GM23338 (cell line): ENCODE measurements around the gene UBAP2. TPM values are rescaled to one million over a fixed set of nuclear protein-coding genes. Genes with fewer than 3 reads are reported as not detected.
"Not testable (repeated sequence)": the region's sequence is repeated elsewhere in the genome, so short reads cannot be mapped to it uniquely, and the experiment has no call there.

ENCODE experiments used
- ATAC-seq: fragments of 200-7000 bp; cut with Tn5 transposase; 3 replicates; pipeline ENCODE4 v1.9.1; 2020
- DNase-seq: peaks from one replicate; pipeline ENCODE4 v3.0.0-alpha.2; 2015; ENCODE audit warnings: low spot score
- H2AFZ ChIP-seq: fragments of 200-600 bp; sonication (generic); 2 replicates; pipeline ENCODE4 v1.8.0; 2016; ENCODE audit warnings: antibody characterized with exemption, mild to moderate bottlenecking, moderate library complexity
- H3F3A ChIP-seq: fragments of 200-600 bp; sonication (generic); replicated peaks from 2 replicates; pipeline ENCODE4 v1.8.0; 2017; ENCODE audit warnings: antibody characterized with exemption, mixed run types, low read depth
- H3K27ac ChIP-seq: fragments of 200-600 bp; sonication (generic); 2 replicates; pipeline ENCODE4 v1.6.1; 2016; ENCODE audit warnings: low read depth
- H3K27me3 ChIP-seq: fragments of 200-600 bp; sonication (generic); 2 replicates; pipeline ENCODE4 v1.8.0; 2016; ENCODE audit warnings: mild to moderate bottlenecking, mixed run types, moderate library complexity; ENCODE audit not compliant: insufficient read depth
- H3K36me3 ChIP-seq: fragments of 200-600 bp; sonication (generic); 2 replicates; pipeline ENCODE4 v1.8.0; 2016; ENCODE audit warnings: mild to moderate bottlenecking; ENCODE audit not compliant: insufficient read depth
- H3K4me1 ChIP-seq: fragments of 200-600 bp; sonication (generic); 2 replicates; pipeline ENCODE4 v1.8.0; 2016; ENCODE audit warnings: mild to moderate bottlenecking, moderate library complexity; ENCODE audit not compliant: insufficient read depth
- H3K4me2 ChIP-seq: fragments of 200-600 bp; sonication (generic); 2 replicates; pipeline ENCODE4 v1.7.1; 2017; ENCODE audit warnings: mixed run types
- H3K4me3 ChIP-seq: fragments of 200-600 bp; sonication (generic); 2 replicates; pipeline ENCODE4 v1.6.1; 2016; ENCODE audit warnings: mixed run types
- H3K79me2 ChIP-seq: fragments of 200-600 bp; sonication (generic); replicated peaks from 2 replicates; pipeline ENCODE4 v1.8.0; 2017; ENCODE audit warnings: mild to moderate bottlenecking; ENCODE audit not compliant: insufficient read depth
- H3K9me2 ChIP-seq: fragments of 200-600 bp; sonication (generic); 2 replicates; pipeline ENCODE4 v1.8.0; 2017; ENCODE audit not compliant: insufficient read depth
- H4K20me1 ChIP-seq: fragments of 200-600 bp; sonication (generic); replicated peaks from 2 replicates; pipeline ENCODE4 v1.8.0; 2017; ENCODE audit warnings: mild to moderate bottlenecking; ENCODE audit not compliant: insufficient read depth
- H3K27ac Mint-ChIP-seq: 2 replicates; pipeline ENCODE4 v1.8.0; 2020; ENCODE audit warnings: inconsistent platforms, mild to moderate bottlenecking, moderate library complexity, mixed read lengths
- H3K27me3 Mint-ChIP-seq: 3 replicates; pipeline ENCODE4 v1.8.0; 2022; ENCODE audit warnings: low read depth, mild to moderate bottlenecking, moderate library complexity, mixed read lengths, inconsistent platforms; ENCODE audit not compliant: insufficient read depth, poor library complexity
- H3K36me3 Mint-ChIP-seq: 3 replicates; pipeline ENCODE4 v1.8.0; 2021; ENCODE audit warnings: low read depth, mild to moderate bottlenecking, inconsistent platforms, moderate library complexity, mixed read lengths
- H3K4me1 Mint-ChIP-seq: 3 replicates; pipeline ENCODE4 v1.8.0; 2020; ENCODE audit warnings: mild to moderate bottlenecking, inconsistent platforms, mixed read lengths
- H3K4me3 Mint-ChIP-seq: 3 replicates; pipeline ENCODE4 v1.8.0; 2021; ENCODE audit warnings: moderate library complexity, mild to moderate bottlenecking, inconsistent platforms, mixed read lengths
- H3K9me3 Mint-ChIP-seq: 3 replicates; pipeline ENCODE4 v1.8.0; 2020; ENCODE audit warnings: moderate library complexity, mild to moderate bottlenecking, inconsistent platforms, mixed read lengths
- CTCF ChIP-seq, 2 experiments: fragments of 200-600 bp in 1 of 2; sonication (generic) in 1 of 2; conservative IDR thresholded peaks; 2 replicates each; pipeline versions ENCODE4 v1.5.1 to v1.6.1; 2016 to 2017; ENCODE audit warnings: antibody characterized with exemption in 2 of 2, low read depth in 2 of 2, mild to moderate bottlenecking in 2 of 2, moderate library complexity in 1 of 2
- ETS1 ChIP-seq: IDR thresholded peaks from 2 replicates; pipeline ENCODE4 v1.6.1; 2016; ENCODE audit warnings: antibody characterized with exemption
- EZH2 ChIP-seq: fragments of 200-600 bp; sonication (generic); IDR thresholded peaks from one replicate; pipeline ENCODE4 v1.8.0; 2017; ENCODE audit warnings: antibody characterized with exemption, mild to moderate bottlenecking, low read depth; ENCODE audit not compliant: unreplicated experiment
- EZH2phosphoT487 ChIP-seq: fragments of 200-600 bp; sonication (generic); IDR thresholded peaks from one replicate; pipeline ENCODE4 v1.8.1; 2018; ENCODE audit warnings: antibody characterized with exemption; ENCODE audit not compliant: unreplicated experiment
- JUNB ChIP-seq: IDR thresholded peaks from one replicate; pipeline ENCODE4 v1.6.1; 2016; ENCODE audit warnings: antibody characterized with exemption; ENCODE audit not compliant: unreplicated experiment
- NANOG ChIP-seq: IDR thresholded peaks from 2 replicates; pipeline ENCODE4 v1.6.1; 2016; ENCODE audit warnings: antibody characterized with exemption, borderline replicate concordance
- POLR2AphosphoS5 ChIP-seq: IDR thresholded peaks from 2 replicates; pipeline ENCODE4 v1.6.1; 2016; ENCODE audit warnings: antibody characterized with exemption, low read depth
- ZNF114 ChIP-seq: fragments of 250-450 bp; sonication (Bioruptor Pico); IDR thresholded peaks from 2 replicates; pipeline ENCODE4 v1.5.0; 2020; ENCODE audit warnings: mild to moderate bottlenecking, moderate library complexity
- polyA plus RNA-seq: library from polyadenylated mRNA; unstranded; fragments of >200 nt; fragmentation: Nextera tagmentation; extraction: Ambion mirVana; gene quantifications from 2 replicates; pipeline ENCODE4 v1.2.1, GENCODE V29; 2016
- total RNA-seq: library from RNA; depleted of rRNA; stranded (reverse); fragments of >200 nt; shearing (Covaris generic); gene quantifications from 2 replicates; pipeline ENCODE4 v1.2.3, GENCODE V29; 2014

The UBAP2 gene
- total and polyA plus RNA-seq, 2 experiments from 2014 or later: 47.4 to 56.4 TPM

- TF ChIP-seq EZH2 (no peak), POLR2AphosphoS5 (no peak), CTCF (conservative IDR thresholded peaks at IDR 0.05; ENCODE audit: low read depth in 2 of 2) (no peak), JUNB (no peak), ETS1 (no peak), ZNF114 (CRISPR knock-in tag) (no peak), NANOG (no peak)
- H3K4me1 ChIP-seq: peaks cover 35% of the 10 kb centered on the region
- H4K20me1 ChIP-seq: peaks cover 47% of the 10 kb centered on the region
- peaks cover 24% of the 10 kb centered on the region for H3K4me1 Mint-ChIP-seq
- H3K27ac ChIP-seq: peak overlapping the region; percentile 67
- H3K27me3 ChIP-seq: no peaks in the 10 kb centered on the region
- peak; percentile 11 for DNase-seq
- peak overlapping the region; percentile 80 for H3K4me2 ChIP-seq
- peaks cover 13% of the 10 kb centered on the region for H3K27me3 Mint-ChIP-seq
- H3K9me3 Mint-ChIP-seq: no peaks in the 10 kb centered on the region; the same call in 2 of the 3 replicates
- H3K36me3 Mint-ChIP-seq: peaks cover 12% of the 10 kb centered on the region
- H2AFZ ChIP-seq: no peak overlapping the region
- peaks cover 67% of the 10 kb centered on the region for H3K79me2 ChIP-seq
- peaks cover 8% of the 10 kb centered on the region; the same call in 1 of the 2 replicates for H3F3A ChIP-seq
- H3K4me3 Mint-ChIP-seq: peak overlapping the region; percentile 95
- ATAC-seq: no peak
- H3K36me3 ChIP-seq: no peaks in the 10 kb centered on the region; the same call in 1 of the 2 replicates
- H3K4me3 ChIP-seq: peak overlapping the region; percentile 99
- H3K9me2 ChIP-seq: no peaks in the 10 kb centered on the region
- H3K27ac Mint-ChIP-seq: no peak overlapping the region
Measured at GRCh38 chr9:34046784-34047379, 1.8 kb downstream of the UBAP2 start.

- H3K36me3 Mint-ChIP-seq: peaks cover 22% of the 10 kb centered on the region
- Histone ChIP-seq H3F3A (peaks cover 8% of the 10 kb centered on the region; the same call in 1 of the 2 replicates), H3K4me1 (peaks cover 35% of the 10 kb centered on the region), H3K4me2 (peak overlapping the region; percentile 80), H4K20me1 (peaks cover 50% of the 10 kb centered on the region), H3K27ac (no peak overlapping the region), H3K27me3 (no peaks in the 10 kb centered on the region), H3K36me3 (peaks cover 2% of the 10 kb centered on the region; the same call in 1 of the 2 replicates), H3K79me2 (peaks cover 77% of the 10 kb centered on the region), H3K4me3 (peak overlapping the region; percentile 99), H2AFZ (no peak overlapping the region), H3K9me2 (no peaks in the 10 kb centered on the region)
- peaks cover 15% of the 10 kb centered on the region for H3K27me3 Mint-ChIP-seq
- no peaks in the 10 kb centered on the region; the same call in 2 of the 3 replicates for H3K9me3 Mint-ChIP-seq
- H3K4me3 Mint-ChIP-seq: 0 out of 3 replicates have a peak overlapping the region, but pooled peaks have one; percentile 13
- peaks cover 24% of the 10 kb centered on the region for H3K4me1 Mint-ChIP-seq
- ATAC-seq (no peak), DNase-seq (no peak)
- no peak overlapping the region for H3K27ac Mint-ChIP-seq
- no peak for TF ChIP-seq EZH2
- no peak for TF ChIP-seq POLR2AphosphoS5
- no peak for TF ChIP-seq EZH2phosphoT487
Measured at GRCh38 chr9:34045903-34046302, 2.8 kb downstream of the UBAP2 start.

- not testable (repeated sequence) for H3K36me3 ChIP-seq, H3K27me3 Mint-ChIP-seq
Measured at GRCh38 chr9:34042074-34042473, 6.6 kb downstream of the UBAP2 start.

GRCh38 chr9:34038851-34039250, 9.8 kb downstream of the UBAP2 start:
- not testable (repeated sequence) for ATAC-seq, H2AFZ ChIP-seq, H3K4me2 ChIP-seq, H3K4me3 ChIP-seq, H3K4me1 ChIP-seq, H3K4me3 Mint-ChIP-seq, H3K9me2 ChIP-seq, H3K27ac Mint-ChIP-seq, H3K4me1 Mint-ChIP-seq, H3K36me3 ChIP-seq, DNase-seq, H3K27me3 ChIP-seq, H3F3A ChIP-seq, H3K27me3 Mint-ChIP-seq, H3K27ac ChIP-seq
- peaks cover 35% of the 10 kb centered on the region for H4K20me1 ChIP-seq
- H3K36me3 Mint-ChIP-seq: peaks cover 66% of the 10 kb centered on the region
- peaks cover 12% of the 10 kb centered on the region; the same call in 2 of the 3 replicates for H3K9me3 Mint-ChIP-seq
- H3K79me2 ChIP-seq: peaks cover 91% of the 10 kb centered on the region

More at GRCh38 chr9:34042074-34042473, 6.6 kb downstream of the UBAP2 start:
- H3K4me3 Mint-ChIP-seq, H3K4me3 ChIP-seq, H3K27ac Mint-ChIP-seq, H2AFZ ChIP-seq, ATAC-seq, H3K9me2 ChIP-seq, H3F3A ChIP-seq, H3K27ac ChIP-seq, DNase-seq, H3K4me2 ChIP-seq, H3K27me3 ChIP-seq: not testable (repeated sequence)
- peaks cover 11% of the 10 kb centered on the region for H3K4me1 Mint-ChIP-seq
- peaks cover 56% of the 10 kb centered on the region for H3K36me3 Mint-ChIP-seq
- H3K9me3 Mint-ChIP-seq: peaks cover 12% of the 10 kb centered on the region; the same call in 2 of the 3 replicates
- peaks cover 15% of the 10 kb centered on the region for H3K4me1 ChIP-seq
- H3K79me2 ChIP-seq: peaks cover 92% of the 10 kb centered on the region
- peaks cover 48% of the 10 kb centered on the region for H4K20me1 ChIP-seq
